H9 (cell line): ENCODE results near the gene DAPK1. TPM values are rescaled to one million over a fixed set of nuclear protein-coding genes. Genes with fewer than 3 reads are reported as not detected.

Experiments
- DNase-seq: peaks from one replicate; pipeline ENCODE4 v3.0.0-alpha.2; 2017
- H2AFZ ChIP-seq: one replicate; pipeline ENCODE4 v1.6.1; 2013; ENCODE audit warnings: mild to moderate bottlenecking, low read length, control low read depth, moderate library complexity
- H2AK5ac ChIP-seq: 2 replicates; pipeline ENCODE4 v1.6.1; 2013; ENCODE audit warnings: low read length, control low read depth, mixed read lengths; ENCODE audit not compliant: insufficient read length
- H2BK120ac ChIP-seq: one replicate; pipeline ENCODE4 v1.6.1; 2013; ENCODE audit warnings: low read depth, mild to moderate bottlenecking, low read length, control low read depth, inconsistent platforms; ENCODE audit not compliant: poor library complexity, severe bottlenecking
- H2BK12ac ChIP-seq: 2 replicates; pipeline ENCODE4 v1.6.1; 2013; ENCODE audit warnings: low read length, control low read depth, mixed read lengths, low read depth; ENCODE audit not compliant: insufficient read length
- H2BK15ac ChIP-seq: 2 replicates; pipeline ENCODE4 v1.6.1; 2013; ENCODE audit warnings: low read depth, low read length, control low read depth
- H2BK20ac ChIP-seq: one replicate; pipeline ENCODE4 v1.6.1; 2013; ENCODE audit warnings: low read depth, mild to moderate bottlenecking, low read length, control low read depth, inconsistent platforms; ENCODE audit not compliant: poor library complexity, severe bottlenecking
- H2BK5ac ChIP-seq: 2 replicates; pipeline ENCODE4 v1.6.1; 2013; ENCODE audit warnings: low read length, control low read depth, mixed read lengths; ENCODE audit not compliant: insufficient read length
- H3K14ac ChIP-seq: 2 replicates; pipeline ENCODE4 v1.6.1; 2013; ENCODE audit warnings: low read length, control low read depth; ENCODE audit not compliant: insufficient read depth
- H3K18ac ChIP-seq: 2 replicates; pipeline ENCODE4 v1.6.1; 2013; ENCODE audit warnings: low read depth, mild to moderate bottlenecking, mixed read lengths, low read length, control low read depth; ENCODE audit not compliant: insufficient read length
- H3K23ac ChIP-seq: 2 replicates; pipeline ENCODE4 v1.6.1; 2013; ENCODE audit warnings: low read length, control low read depth, mixed read lengths, low read depth; ENCODE audit not compliant: insufficient read length
- H3K23me2 ChIP-seq: 2 replicates; pipeline ENCODE4 v1.6.1; 2013; ENCODE audit warnings: low read depth, mild to moderate bottlenecking, mixed read lengths, low read length, control low read depth; ENCODE audit not compliant: insufficient read length, poor library complexity, severe bottlenecking
- H3K27ac ChIP-seq: 2 replicates; pipeline ENCODE4 v1.5.1; 2013; ENCODE audit warnings: low read length, control low read depth, mixed read lengths, low read depth; ENCODE audit not compliant: insufficient read length
- H3K27me3 ChIP-seq: 2 replicates; pipeline ENCODE4 v1.6.1; 2013; ENCODE audit warnings: low read length, control low read depth, inconsistent platforms; ENCODE audit not compliant: insufficient read depth
- H3K4ac ChIP-seq: 2 replicates; pipeline ENCODE4 v1.6.1; 2013; ENCODE audit warnings: low read depth, mild to moderate bottlenecking, control low read depth, inconsistent platforms, low read length, moderate library complexity
- H3K4me1 ChIP-seq: 2 replicates; pipeline ENCODE4 v1.6.1; 2013; ENCODE audit warnings: low read length, control low read depth, inconsistent platforms; ENCODE audit not compliant: insufficient read depth
- H3K4me2 ChIP-seq: 2 replicates; pipeline ENCODE4 v1.6.1; 2013; ENCODE audit warnings: low read length, control low read depth, mixed read lengths; ENCODE audit not compliant: insufficient read length, insufficient read depth
- H3K56ac ChIP-seq: 2 replicates; pipeline ENCODE4 v1.6.1; 2013; ENCODE audit warnings: low read depth, mild to moderate bottlenecking, mixed read lengths, low read length, control low read depth; ENCODE audit not compliant: insufficient read length
- H3K79me1 ChIP-seq: 2 replicates; pipeline ENCODE4 v1.6.1; 2013; ENCODE audit warnings: low read depth, mild to moderate bottlenecking, moderate library complexity, low read length, control low read depth, inconsistent platforms; ENCODE audit not compliant: insufficient read depth, poor library complexity, severe bottlenecking
- H3K79me2 ChIP-seq: 2 replicates; pipeline ENCODE4 v1.6.1; 2013; ENCODE audit warnings: low read length, control low read depth, inconsistent platforms; ENCODE audit not compliant: insufficient read depth
- H3K9ac ChIP-seq: 2 replicates; pipeline ENCODE4 v1.6.1; 2013; ENCODE audit warnings: low read length, control low read depth, mixed read lengths; ENCODE audit not compliant: insufficient read length; ENCODE audit errors: extremely low read depth
- H3K9me3 ChIP-seq: one replicate; pipeline ENCODE4 v1.6.1; 2013; ENCODE audit warnings: low read depth, low read length, inconsistent platforms; ENCODE audit not compliant: control insufficient read depth
- H3T11ph ChIP-seq: one replicate; pipeline ENCODE4 v1.6.1; 2013; ENCODE audit warnings: mild to moderate bottlenecking, low read length, control low read depth, inconsistent platforms
- H4K20me1 ChIP-seq: one replicate; pipeline ENCODE4 v1.6.1; 2013; ENCODE audit not compliant: control insufficient read depth, insufficient read length, insufficient read depth
- H4K5ac ChIP-seq: 2 replicates; pipeline ENCODE4 v1.6.1; 2013; ENCODE audit warnings: low read depth, mild to moderate bottlenecking, mixed read lengths, low read length, control low read depth; ENCODE audit not compliant: insufficient read length
- H4K8ac ChIP-seq: replicated peaks from 2 replicates; pipeline ENCODE4 v1.6.1; 2013; ENCODE audit warnings: low read length, control low read depth, mixed read lengths, low read depth; ENCODE audit not compliant: insufficient read length
- H4K91ac ChIP-seq: 2 replicates; pipeline ENCODE4 v1.6.1; 2013; ENCODE audit warnings: low read depth, mild to moderate bottlenecking, moderate library complexity, mixed read lengths, low read length, control low read depth; ENCODE audit not compliant: insufficient read length
- H3K27ac Mint-ChIP-seq, 3 experiments: 2 replicates in 2 of 3; 3 replicates in 1 of 3; pipeline ENCODE4 v1.8.0; 2020 to 2021; ENCODE audit warnings: mixed read lengths in 3 of 3, mild to moderate bottlenecking in 1 of 3, moderate library complexity in 1 of 3
- H3K27me3 Mint-ChIP-seq: 2 replicates; pipeline ENCODE4 v1.8.0; 2021; ENCODE audit warnings: low read depth, mild to moderate bottlenecking, moderate library complexity, mixed read lengths
- H3K36me3 Mint-ChIP-seq, 3 experiments: 2 replicates in 2 of 3; 3 replicates in 1 of 3; pipeline ENCODE4 v1.8.0; 2020 to 2021; ENCODE audit warnings: low read depth in 3 of 3, mixed read lengths in 3 of 3; ENCODE audit not compliant: insufficient read depth in 1 of 3
- H3K4me1 Mint-ChIP-seq, 2 experiments: 2 replicates each; pipeline ENCODE4 v1.8.0; 2020; ENCODE audit warnings: mixed read lengths in 2 of 2
- H3K4me3 Mint-ChIP-seq, 2 experiments: 2 replicates in 1 of 2; 3 replicates in 1 of 2; pipeline ENCODE4 v1.8.0; 2020 to 2021; ENCODE audit warnings: mild to moderate bottlenecking in 2 of 2, mixed read lengths in 2 of 2, moderate library complexity in 1 of 2
- H3K9me3 Mint-ChIP-seq, 2 experiments: 2 replicates in 1 of 2; 3 replicates in 1 of 2; pipeline ENCODE4 v1.8.0; 2020; ENCODE audit warnings: mild to moderate bottlenecking in 2 of 2, mixed read lengths in 2 of 2, moderate library complexity in 1 of 2
- WGBS: extraction: QIAGEN DNeasy Blood & Tissue Kit; methylation state at CpG from one replicate; pipeline ENCODE4 v1.1.7; 2013; ENCODE audit warnings: missing lambda C conversion rate, low lambda C conversion rate, mixed read lengths; ENCODE audit not compliant: insufficient read length; ENCODE audit errors: extremely low coverage; 5-methylcytosine and 5-hydroxymethylcytosine counted together
- total RNA-seq: library from RNA; stranded (reverse); gene quantifications from 2 replicates; pipeline ENCODE4 v1.2.1, GENCODE V29; 2021
- TF ChIP-seq, protein P1 (sequence below): fragments of 200-600 bp; sonication (generic); conservative IDR thresholded peaks from 3 replicates; pipeline ENCODE4 v1.8.0; 2021; ENCODE audit warnings: antibody characterized with exemption, mild to moderate bottlenecking

DAPK1 gene
- total RNA-seq, 1 experiment from 2014 or later = 79.4 TPM

DNA sequence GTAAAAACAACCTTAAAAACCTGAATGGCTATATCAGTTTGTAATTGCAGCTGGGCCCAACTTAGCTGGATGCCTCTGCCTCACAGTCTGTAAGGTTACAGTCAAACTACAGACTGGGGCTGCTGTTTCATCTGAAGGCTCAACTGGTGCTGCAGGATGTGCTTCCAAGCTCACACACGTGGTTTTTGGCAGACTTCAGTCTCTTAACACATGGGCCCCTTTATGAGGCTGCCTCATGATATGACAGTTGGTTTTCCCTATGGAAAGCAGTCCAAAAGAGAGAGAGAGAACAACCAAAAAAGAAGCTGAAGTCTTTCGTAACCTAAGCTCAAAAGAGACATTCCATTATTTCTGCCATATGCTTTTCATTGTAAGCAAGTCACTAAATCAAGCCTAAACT lies 255.6 kb downstream of the DAPK1 start:
- Histone ChIP-seq H3K4ac (no peak overlapping the region), H3K23ac (no peak overlapping the region), H3K27me3 (no peaks in the 10 kb centered on the region), H3K9ac (no peak overlapping the region), H3K23me2 (no peaks in the 10 kb centered on the region), H3T11ph (no peak overlapping the region), H3K18ac (no peak overlapping the region), H4K8ac (no peak overlapping the region), H3K79me2 (no peaks in the 10 kb centered on the region), H3K9me3 (peaks cover 4% of the 10 kb centered on the region), H2BK15ac (no peak overlapping the region), H2AK5ac (no peak overlapping the region), H3K4me2 (no peak overlapping the region), H2AFZ (no peak overlapping the region), H3K27ac (no peak overlapping the region), H4K91ac (no peak overlapping the region), H2BK5ac (no peak overlapping the region), H2BK120ac (no peak overlapping the region), H3K79me1 (no peaks in the 10 kb centered on the region), H3K14ac (no peak overlapping the region), H3K4me1 (no peaks in the 10 kb centered on the region), H4K20me1 (no peaks in the 10 kb centered on the region), H2BK20ac (no peak overlapping the region), H4K5ac (no peak overlapping the region), H3K56ac (no peak overlapping the region), H2BK12ac (no peak overlapping the region)
- peaks cover 3% of the 10 kb centered on the region; the same call in 1 of the 2 replicates for H3K27me3 Mint-ChIP-seq
- H3K4me3 Mint-ChIP-seq = no peak overlapping the region
- no peak for DNase-seq
- H3K36me3 Mint-ChIP-seq = peaks cover 0 to 6% (median 1%) of the 10 kb centered on the region in 3 experiments; a peak in 3 of 7 replicates
- peaks cover 7 to 16% of the 10 kb centered on the region in 2 experiments for H3K9me3 Mint-ChIP-seq
- no peak overlapping the region for H3K27ac Mint-ChIP-seq
- TF ChIP-seq, protein P1, sequence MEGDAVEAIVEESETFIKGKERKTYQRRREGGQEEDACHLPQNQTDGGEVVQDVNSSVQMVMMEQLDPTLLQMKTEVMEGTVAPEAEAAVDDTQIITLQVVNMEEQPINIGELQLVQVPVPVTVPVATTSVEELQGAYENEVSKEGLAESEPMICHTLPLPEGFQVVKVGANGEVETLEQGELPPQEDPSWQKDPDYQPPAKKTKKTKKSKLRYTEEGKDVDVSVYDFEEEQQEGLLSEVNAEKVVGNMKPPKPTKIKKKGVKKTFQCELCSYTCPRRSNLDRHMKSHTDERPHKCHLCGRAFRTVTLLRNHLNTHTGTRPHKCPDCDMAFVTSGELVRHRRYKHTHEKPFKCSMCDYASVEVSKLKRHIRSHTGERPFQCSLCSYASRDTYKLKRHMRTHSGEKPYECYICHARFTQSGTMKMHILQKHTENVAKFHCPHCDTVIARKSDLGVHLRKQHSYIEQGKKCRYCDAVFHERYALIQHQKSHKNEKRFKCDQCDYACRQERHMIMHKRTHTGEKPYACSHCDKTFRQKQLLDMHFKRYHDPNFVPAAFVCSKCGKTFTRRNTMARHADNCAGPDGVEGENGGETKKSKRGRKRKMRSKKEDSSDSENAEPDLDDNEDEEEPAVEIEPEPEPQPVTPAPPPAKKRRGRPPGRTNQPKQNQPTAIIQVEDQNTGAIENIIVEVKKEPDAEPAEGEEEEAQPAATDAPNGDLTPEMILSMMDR = no peak
- peaks cover 0 to 4% of the 10 kb centered on the region in 2 experiments; a peak in 3 of 4 replicates for H3K4me1 Mint-ChIP-seq
- no CpG with 5 or more reads among the region's 2 CpGs for WGBS

Other genes starting within 250 kb of the DAPK1 start
- 28.9 and 33.4 TPM in 2 replicates for gene CTSL, start 228.3 kb downstream of the DAPK1 start, total RNA-seq